Measurements from ENCODE around the gene DOCK4. TPM values are rescaled to one million over a fixed set of nuclear protein-coding genes. Genes with fewer than 3 reads are reported as not detected.

DOCK4 gene
- polyA plus RNA-seq, 2 of the 4 experiments (the other 2 are of a cell fraction), result 13.7 to 15.7 TPM

GRCh38 chr7:111832174-111832573 is 374.0 kb downstream of the DOCK4 start:
- ChIA-PET POLR2A (no interaction called here), CTCF (interaction anchor here (1.2 kb wide), 1 partner anchor 12 kb away, joined by 3 read pairs; no protein-coding TSS in a partner anchor)
- WGBS (ENCODE audit: missing lambda C conversion rate), result 95% methylated on average over 5 of the region's 5 CpGs
- Histone ChIP-seq H3K4me2 (no peak overlapping the region), H3K27ac (no peak overlapping the region), H3K9me3 (0 out of 3 replicates have a peak, but pooled peaks cover 5% of the 10 kb centered on the region), H3K4me1 (0 out of 3 replicates have a peak, but pooled peaks cover 5% of the 10 kb centered on the region), H3K4me3 (no peak overlapping the region)
- FAIRE-seq, result no peak
- TF ChIP-seq MAZ (IDR thresholded peaks at IDR 0.05; ENCODE audit: borderline replicate concordance, low read depth, low read length) (no peak), POLR2AphosphoS2 (conservative IDR thresholded peaks at IDR 0.05; ENCODE audit: low read length) (no peak), KDM5A (IDR thresholded peaks at IDR 0.05) (no peak)
- DNase-seq (ENCODE audit: low read depth in 1 of 2, low spot score in 1 of 2), result no peak
- ATAC-seq, result no peak

GRCh38 chr7:111829221-111829620 is 377.0 kb downstream of the DOCK4 start:
- CTCF ChIA-PET, result interaction anchor here (0.6 kb wide), 1 partner anchor 559 kb away, joined by 4 read pairs; no protein-coding TSS in a partner anchor
- no peak overlapping the region for H3K27ac ChIP-seq

DNA sequence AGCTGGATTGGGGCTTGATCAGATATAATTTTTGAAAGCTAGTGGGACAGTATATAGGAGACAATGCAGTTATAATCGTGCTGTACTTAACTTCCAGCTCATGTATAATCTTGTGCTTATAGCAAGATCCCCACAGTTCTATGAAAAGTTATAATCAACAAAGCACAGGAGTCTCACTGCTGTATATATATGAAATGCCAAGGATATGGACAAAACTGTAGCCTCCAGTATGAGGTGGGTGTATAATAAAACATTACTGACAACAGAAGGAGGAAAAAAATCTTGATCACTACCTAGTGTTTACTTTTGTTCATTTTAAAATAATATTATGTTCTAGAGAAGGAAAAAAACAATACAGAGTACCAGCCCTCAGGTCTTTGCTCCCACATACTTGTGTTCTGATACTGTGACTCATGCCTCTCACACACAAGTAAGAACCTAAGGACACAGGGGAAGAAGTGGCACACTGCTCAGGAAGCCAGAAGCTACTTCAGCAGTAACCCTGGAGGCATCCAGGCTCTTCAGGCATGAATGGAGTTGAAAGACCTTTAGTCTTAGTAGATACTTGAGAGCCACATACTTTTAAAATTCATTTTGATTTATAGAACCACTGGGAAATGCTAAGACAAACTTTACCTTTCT is 378.2 kb downstream of the DOCK4 start:
- ChIA-PET POLR2A (no interaction called here), CTCF (no interaction called here)
- Histone ChIP-seq H3K9me3 (no peaks in the 10 kb centered on the region), H3K27ac (no peak overlapping the region), H3K4me3 (no peak overlapping the region), H3K4me1 (no peaks in the 10 kb centered on the region), H3K4me2 (no peak overlapping the region)
- peak in 1 of 2 experiments; percentile 53; a peak in 2 of 6 replicates for ATAC-seq
- FAIRE-seq, result no peak
- 50% methylated on average over 1 of the region's 1 CpG for WGBS (ENCODE audit: missing lambda C conversion rate)
- peak in 1 of 2 experiments; percentile 4 for DNase-seq (ENCODE audit: low read depth in 1 of 2, low spot score in 1 of 2)
- TF ChIP-seq CHD4 (IDR thresholded peaks at IDR 0.05; ENCODE audit: borderline replicate concordance) (no peak), TFCP2L1 (CRISPR knock-in tag; IDR thresholded peaks at IDR 0.05) (no peak), SMC3 (IDR thresholded peaks at IDR 0.05) (no peak), ZFP36 (IDR thresholded peaks at IDR 0.05; ENCODE audit: borderline replicate concordance, partially characterized antibody) (no peak), SREBF2 (IDR thresholded peaks at IDR 0.05) (no peak), KDM1A (IDR thresholded peaks at IDR 0.05; ENCODE audit: low read depth) (no peak), PHF8 (IDR thresholded peaks at IDR 0.05; ENCODE audit: borderline replicate concordance, low read depth) (no peak), MAZ (IDR thresholded peaks at IDR 0.05; ENCODE audit: borderline replicate concordance, low read depth, low read length) (no peak), POLR2A (IDR thresholded peaks at IDR 0.05; ENCODE audit: low read length) (no peak), HOXB5 (CRISPR knock-in tag; IDR thresholded peaks at IDR 0.05) (no peak), MAFK (IDR thresholded peaks at IDR 0.05; ENCODE audit: partially characterized antibody) (no peak), TP53 (CRISPR knock-in tag; IDR thresholded peaks at IDR 0.05) (no peak), EP300 (IDR thresholded peaks at IDR 0.05) (no peak), RARB (CRISPR knock-in tag; IDR thresholded peaks at IDR 0.05) (no peak), HEYL (CRISPR knock-in tag; IDR thresholded peaks at IDR 0.05) (no peak), BHLHE40 (IDR thresholded peaks at IDR 0.05; ENCODE audit: low read depth, low read length) (no peak)
- TF ChIP-seq, protein P1, sequence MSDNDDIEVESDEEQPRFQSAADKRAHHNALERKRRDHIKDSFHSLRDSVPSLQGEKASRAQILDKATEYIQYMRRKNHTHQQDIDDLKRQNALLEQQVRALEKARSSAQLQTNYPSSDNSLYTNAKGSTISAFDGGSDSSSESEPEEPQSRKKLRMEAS (IDR thresholded peaks at IDR 0.05), result no peak
- TF ChIP-seq, protein P2, sequence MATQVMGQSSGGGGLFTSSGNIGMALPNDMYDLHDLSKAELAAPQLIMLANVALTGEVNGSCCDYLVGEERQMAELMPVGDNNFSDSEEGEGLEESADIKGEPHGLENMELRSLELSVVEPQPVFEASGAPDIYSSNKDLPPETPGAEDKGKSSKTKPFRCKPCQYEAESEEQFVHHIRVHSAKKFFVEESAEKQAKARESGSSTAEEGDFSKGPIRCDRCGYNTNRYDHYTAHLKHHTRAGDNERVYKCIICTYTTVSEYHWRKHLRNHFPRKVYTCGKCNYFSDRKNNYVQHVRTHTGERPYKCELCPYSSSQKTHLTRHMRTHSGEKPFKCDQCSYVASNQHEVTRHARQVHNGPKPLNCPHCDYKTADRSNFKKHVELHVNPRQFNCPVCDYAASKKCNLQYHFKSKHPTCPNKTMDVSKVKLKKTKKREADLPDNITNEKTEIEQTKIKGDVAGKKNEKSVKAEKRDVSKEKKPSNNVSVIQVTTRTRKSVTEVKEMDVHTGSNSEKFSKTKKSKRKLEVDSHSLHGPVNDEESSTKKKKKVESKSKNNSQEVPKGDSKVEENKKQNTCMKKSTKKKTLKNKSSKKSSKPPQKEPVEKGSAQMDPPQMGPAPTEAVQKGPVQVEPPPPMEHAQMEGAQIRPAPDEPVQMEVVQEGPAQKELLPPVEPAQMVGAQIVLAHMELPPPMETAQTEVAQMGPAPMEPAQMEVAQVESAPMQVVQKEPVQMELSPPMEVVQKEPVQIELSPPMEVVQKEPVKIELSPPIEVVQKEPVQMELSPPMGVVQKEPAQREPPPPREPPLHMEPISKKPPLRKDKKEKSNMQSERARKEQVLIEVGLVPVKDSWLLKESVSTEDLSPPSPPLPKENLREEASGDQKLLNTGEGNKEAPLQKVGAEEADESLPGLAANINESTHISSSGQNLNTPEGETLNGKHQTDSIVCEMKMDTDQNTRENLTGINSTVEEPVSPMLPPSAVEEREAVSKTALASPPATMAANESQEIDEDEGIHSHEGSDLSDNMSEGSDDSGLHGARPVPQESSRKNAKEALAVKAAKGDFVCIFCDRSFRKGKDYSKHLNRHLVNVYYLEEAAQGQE (IDR thresholded peaks at IDR 0.05), result no peak

More at GRCh38 chr7:111829221-111829620, 377.0 kb downstream of the DOCK4 start:
- Histone ChIP-seq H3K9me3 (no peaks in the 10 kb centered on the region), H3K4me3 (no peak overlapping the region), H3K4me2 (no peak overlapping the region), H3K4me1 (0 out of 3 replicates have a peak, but pooled peaks cover 3% of the 10 kb centered on the region)
- WGBS (ENCODE audit: missing lambda C conversion rate), result 87% methylated on average over 2 of the region's 2 CpGs
- no peak for DNase-seq (ENCODE audit: low read depth in 1 of 2, low spot score in 1 of 2)
- ATAC-seq, result no peak
- TF ChIP-seq RNF2 (IDR thresholded peaks at IDR 0.05; ENCODE audit: borderline replicate concordance, low read depth) (no peak), NR3C1 (IDR thresholded peaks at IDR 0.05) (no peak), CBX2 (IDR thresholded peaks at IDR 0.05; ENCODE audit: borderline replicate concordance, low read depth) (no peak), CBX8 (IDR thresholded peaks at IDR 0.05) (no peak), USF2 (IDR thresholded peaks at IDR 0.05) (no peak), POLR2A (IDR thresholded peaks at IDR 0.05; ENCODE audit: low read length) (no peak), HEYL (CRISPR knock-in tag; IDR thresholded peaks at IDR 0.05) (no peak), KDM1A (IDR thresholded peaks at IDR 0.05; ENCODE audit: low read depth) (no peak), ZFP36 (IDR thresholded peaks at IDR 0.05; ENCODE audit: borderline replicate concordance, partially characterized antibody) (no peak), NFE2L2 (conservative IDR thresholded peaks at IDR 0.05; ENCODE audit: low read length) (no peak), CHD2 (IDR thresholded peaks at IDR 0.05; ENCODE audit: low read length, partially characterized antibody) (no peak), MAZ (IDR thresholded peaks at IDR 0.05; ENCODE audit: borderline replicate concordance, low read depth, low read length) (no peak), EHF (CRISPR knock-in tag; IDR thresholded peaks at IDR 0.05) (no peak), FOSB (CRISPR knock-in tag; IDR thresholded peaks at IDR 0.05) (no peak), EP300 (IDR thresholded peaks at IDR 0.05) (no peak), FOXS1 (CRISPR knock-in tag; IDR thresholded peaks at IDR 0.05) (no peak), ZC3H11A (IDR thresholded peaks at IDR 0.05) (no peak)
- TF ChIP-seq, protein P3, sequence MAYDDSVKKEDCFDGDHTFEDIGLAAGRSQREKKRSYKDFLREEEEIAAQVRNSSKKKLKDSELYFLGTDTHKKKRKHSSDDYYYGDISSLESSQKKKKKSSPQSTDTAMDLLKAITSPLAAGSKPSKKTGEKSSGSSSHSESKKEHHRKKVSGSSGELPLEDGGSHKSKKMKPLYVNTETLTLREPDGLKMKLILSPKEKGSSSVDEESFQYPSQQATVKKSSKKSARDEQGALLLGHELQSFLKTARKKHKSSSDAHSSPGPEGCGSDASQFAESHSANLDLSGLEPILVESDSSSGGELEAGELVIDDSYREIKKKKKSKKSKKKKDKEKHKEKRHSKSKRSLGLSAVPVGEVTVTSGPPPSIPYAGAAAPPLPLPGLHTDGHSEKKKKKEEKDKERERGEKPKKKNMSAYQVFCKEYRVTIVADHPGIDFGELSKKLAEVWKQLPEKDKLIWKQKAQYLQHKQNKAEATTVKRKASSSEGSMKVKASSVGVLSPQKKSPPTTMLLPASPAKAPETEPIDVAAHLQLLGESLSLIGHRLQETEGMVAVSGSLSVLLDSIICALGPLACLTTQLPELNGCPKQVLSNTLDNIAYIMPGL (CRISPR knock-in tag; IDR thresholded peaks at IDR 0.05; ENCODE audit: borderline replicate concordance), result no peak
- POLR2A ChIA-PET, result no interaction called here
- no peak for FAIRE-seq
